COLO829 (cell line): ENCODE measurements around the gene HNF4A.

Experiments used
- DNase-seq: peaks from one replicate; pipeline ENCODE4 v3.0.0; 2012; ENCODE audit warnings: low spot score

The HNF4A gene

DNA sequence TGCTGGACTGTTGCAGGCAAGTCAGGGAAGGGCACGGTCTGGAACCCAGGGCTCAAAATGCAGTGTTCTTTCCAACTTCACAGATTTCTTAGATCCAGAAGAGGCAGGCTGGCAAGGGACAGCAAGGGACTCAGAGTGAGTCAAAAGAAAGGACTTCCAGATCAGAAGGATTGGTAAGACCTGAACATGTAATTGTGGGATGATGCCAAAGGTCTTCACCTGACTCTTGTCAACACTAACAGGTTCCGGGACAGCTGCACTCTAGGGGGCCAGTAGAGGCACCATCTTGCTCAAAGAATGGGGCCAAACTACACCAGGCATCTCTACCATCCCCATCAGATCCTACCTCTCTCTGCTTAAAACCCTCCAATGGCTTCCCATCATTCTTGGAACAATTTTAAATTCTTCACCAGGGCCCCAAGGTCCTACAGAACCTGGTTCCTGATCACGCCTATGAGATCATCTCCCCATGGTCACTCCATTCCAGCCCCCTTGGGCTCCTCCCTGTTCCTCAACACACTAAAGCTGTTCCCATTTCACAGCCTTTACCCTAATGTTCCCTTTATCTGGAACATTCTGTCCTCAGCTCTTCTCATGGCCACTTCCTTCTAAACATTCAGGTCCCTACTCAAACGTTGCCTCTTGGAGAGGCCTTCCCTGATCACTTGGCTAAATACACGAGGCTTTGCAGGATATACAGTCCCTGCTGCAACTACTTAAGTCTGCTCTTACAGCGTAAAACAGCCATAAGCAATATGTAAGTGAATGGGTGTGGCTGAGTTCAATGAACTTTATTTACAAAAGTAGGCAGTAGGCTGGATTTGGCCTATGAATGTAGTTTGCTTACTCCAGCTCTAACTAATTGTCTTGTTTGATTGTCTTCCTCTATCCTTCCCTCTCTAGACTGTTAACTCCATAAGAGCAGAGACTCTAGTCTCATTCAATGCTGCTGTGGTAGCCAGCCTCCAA, 90.5 kb downstream of the HNF4A start:
- no peak for DNase-seq

DNA sequence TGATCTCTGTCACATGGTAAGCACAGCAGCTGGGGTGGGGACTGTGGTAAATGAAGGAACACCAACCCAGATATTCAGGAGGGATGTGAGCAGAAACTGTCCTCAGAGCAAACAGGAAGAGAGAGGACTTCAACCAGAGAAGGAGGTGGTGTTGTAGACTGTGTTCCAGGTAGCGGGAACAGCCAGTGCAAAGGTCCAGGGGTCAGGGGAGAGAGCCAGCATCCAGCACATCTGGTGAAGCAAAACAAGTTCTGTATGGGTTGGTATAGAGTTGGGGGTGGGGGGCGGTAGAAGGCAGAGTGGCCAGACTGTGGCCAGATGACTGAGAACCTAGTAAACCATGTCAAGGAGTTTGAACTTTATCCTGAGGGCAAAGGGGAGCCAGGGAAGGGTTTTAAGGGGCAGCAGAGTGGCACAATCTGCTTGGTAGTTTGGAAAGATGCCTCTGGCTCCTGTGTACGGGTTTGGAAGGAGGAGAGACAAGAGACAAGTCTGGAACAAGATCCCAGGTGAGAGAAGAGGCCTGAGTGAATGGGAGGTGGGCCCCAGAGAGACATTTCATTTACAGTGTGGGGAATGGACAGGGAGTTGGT, 92.4 kb downstream of the HNF4A start:
- DNase-seq: no peak

DNA sequence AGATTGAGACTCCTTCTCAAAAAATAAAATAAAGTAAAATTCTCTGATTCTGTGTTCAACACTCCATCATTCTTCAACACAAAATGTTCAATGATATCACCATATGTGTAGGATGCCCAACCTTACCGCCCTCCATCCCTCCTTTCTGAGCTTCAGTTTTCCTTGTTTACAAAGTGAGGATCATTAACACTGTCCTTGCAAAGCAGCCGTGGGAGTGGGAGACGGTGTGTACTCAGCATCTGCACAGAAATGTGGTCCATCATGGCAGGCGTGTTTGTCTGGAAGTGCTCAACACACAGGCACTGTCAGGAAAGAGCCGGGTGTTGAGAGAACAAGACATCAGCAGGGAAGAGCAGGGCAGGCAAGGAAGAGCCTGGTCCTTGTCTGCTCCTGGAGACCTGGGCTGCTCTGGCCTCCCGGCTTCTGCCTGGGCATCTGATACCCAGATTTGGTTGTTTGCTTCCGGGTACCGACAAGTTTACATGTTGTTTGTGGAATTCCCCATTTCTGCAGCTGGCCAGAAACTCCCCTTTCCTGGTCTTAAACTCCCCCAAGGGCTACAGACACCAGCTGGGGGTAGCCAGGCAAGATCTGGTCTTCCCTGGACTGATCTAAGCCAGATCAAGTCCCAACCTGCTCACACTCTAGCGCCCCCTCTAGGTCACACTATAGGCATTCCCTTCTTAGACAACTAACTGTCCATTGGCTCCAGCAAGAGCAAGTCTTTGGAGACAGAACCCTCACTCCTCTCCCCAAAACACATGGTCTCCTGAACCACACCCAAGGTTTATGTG, 93.5 kb downstream of the HNF4A start:
- DNase-seq: no peak

DNA sequence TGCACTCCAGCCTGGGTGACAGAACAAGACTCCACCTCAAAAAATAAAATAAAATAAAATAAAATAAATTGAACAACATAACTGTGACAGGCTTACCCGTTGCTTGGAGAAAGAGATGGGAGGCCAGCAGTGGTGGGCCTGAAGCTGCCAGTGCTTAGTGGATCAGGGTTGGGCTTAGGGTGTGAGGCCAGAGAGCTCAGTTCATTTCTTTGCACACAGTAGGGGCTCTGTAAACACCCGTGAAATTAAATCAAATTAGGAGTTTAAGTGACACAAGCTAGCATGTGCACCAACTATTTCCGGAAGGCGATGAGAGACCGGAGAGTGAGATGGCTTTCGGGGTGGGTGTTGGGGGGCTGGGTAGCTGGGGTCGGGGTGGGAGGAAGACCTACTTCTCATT, 94.4 kb downstream of the HNF4A start:
- DNase-seq: no peak

DNA sequence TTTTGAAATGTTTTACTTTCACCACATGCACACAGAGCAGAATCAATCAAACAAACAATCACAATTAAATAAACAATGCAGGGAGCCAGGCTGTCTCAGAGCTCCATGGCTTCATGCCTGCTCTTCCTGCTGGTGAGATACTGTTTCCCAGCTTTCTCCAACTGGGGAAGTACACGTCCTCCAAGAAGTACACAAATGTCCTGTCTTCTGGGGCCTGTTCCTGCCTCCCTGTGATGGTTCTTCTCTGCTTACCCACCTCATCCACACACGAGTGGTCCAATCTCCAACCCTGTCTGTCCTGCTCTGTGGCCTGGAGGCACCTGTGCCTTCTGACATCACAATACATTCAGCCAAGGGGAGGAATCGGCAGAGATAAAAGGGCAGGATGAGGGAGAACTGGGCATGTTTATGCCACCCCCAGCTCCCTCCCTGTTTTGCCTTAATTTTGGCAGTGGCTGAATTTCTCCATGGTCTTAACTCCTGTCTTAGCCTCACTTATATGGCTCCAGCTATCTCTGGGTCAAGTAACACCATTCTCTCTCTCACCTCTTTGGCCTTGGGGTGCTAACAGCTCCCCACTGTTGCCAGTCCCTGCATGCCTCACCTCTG, 94.9 kb downstream of the HNF4A start:
- no peak for DNase-seq

DNA sequence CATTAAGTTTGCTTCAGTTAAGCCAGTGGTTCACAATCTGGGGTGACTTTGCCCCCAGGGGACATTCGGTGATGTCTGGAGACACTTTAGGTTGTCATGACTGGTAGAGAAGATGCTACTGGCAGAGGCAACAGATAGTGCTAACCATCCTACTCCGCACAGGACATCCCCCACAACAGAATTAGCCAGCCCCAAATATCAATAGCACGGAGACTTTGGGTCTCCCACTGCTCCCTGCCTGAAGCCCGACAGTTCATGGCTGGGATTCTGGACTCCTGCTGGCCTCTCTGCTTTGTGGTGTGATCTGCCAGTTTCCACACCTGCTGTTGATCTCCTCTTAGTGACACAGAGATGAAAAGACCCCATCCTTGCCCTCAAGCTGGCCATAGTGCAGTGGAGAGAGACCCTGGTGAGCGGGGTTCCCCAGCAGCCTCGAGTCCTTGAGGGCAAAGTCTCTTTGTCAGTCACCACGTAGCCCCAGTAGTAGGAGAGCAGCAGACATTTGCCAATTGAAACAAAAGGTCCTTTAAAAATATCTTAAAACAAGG, 95.5 kb downstream of the HNF4A start:
- DNase-seq: no peak

DNA sequence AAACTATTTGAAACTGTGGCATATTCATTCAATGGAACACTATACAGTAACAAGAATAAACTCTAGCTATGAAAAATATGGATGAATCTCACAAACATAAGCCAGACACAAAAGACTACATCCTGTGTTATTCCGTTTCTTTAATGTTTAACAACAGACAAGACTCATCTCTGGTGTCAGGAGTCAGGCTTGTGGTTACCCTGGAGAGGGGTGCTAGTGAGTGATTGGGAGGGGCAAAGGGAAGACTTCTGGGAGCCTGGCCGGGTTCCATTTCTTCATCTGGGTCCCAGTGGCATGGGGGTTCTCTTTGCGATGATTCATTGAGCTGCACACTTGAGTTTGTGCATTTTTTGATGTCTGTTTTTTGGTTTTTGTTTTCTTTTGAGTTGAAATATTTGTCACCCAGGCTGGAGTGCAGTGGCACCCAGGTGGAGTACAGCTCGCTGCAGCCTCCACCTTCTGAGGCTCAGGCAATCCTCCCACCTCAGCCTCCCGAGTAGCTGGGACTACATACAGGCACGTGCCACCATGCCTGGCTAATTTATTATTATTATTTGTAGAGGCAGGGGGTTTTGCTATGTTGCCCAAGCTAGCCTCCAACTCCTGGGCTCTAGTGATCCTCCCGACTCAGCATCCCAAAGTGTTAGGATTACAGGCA, 98.9 kb downstream of the HNF4A start:
- DNase-seq: no peak

DNA sequence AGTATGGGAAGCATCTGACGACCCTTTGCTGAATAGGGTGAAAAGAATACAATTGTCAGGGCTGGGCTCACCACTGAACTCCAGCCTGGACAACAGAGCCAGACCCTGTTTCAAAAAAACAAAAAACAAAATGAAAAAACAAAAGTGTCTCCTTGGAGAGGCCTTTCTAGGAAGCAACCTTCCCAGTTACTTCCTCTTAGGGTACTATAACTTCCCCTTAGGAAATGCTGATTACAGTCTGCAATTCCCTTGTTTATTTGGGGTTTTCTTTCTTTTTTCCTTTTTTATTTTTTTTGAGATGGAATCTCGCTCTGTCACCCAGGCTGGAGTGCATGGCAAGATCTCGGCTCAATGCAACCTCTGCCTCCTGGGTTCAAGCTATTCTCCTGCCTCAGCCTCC, 99.6 kb downstream of the HNF4A start:
- DNase-seq: no peak

DNA sequence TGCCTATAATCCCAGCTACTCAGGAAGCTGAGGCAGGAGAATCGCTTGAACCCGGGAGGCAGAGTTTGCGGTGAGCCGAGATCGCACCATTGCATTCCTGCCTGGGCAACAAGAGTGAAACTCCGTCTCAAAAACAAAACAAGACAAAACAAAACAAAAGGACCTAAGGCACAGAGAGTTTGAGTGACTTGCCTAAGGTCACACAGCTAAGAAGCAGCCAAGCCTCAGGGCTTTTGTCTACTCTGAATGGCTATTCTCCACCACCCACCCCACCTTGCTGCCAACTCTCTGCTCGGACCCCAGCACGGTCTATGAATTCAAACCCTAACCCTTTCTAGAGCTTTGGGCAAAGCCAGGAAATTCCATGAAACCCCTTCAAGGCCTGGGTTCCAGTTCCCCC, 101.1 kb downstream of the HNF4A start:
- DNase-seq: no peak

DNA sequence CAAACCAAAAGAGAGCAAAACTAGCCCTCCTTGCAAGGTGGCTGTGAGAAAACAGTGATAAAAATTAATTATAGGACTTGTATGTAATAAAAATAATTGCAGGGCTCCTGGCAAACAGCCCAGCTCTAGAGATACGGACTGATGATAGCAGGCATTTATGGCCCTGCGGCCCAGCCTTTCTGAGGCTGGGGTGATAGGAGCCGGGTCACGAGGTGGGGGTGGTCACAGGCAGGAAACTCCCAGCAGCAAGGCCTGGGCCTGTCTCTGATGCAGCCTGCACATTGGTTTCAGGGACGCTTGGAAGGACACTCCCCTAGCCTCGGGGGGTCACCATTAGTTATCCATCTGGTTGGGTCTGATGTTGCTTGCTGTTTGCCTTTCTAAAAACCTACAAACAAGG, 101.5 kb downstream of the HNF4A start:
- no peak for DNase-seq

DNA sequence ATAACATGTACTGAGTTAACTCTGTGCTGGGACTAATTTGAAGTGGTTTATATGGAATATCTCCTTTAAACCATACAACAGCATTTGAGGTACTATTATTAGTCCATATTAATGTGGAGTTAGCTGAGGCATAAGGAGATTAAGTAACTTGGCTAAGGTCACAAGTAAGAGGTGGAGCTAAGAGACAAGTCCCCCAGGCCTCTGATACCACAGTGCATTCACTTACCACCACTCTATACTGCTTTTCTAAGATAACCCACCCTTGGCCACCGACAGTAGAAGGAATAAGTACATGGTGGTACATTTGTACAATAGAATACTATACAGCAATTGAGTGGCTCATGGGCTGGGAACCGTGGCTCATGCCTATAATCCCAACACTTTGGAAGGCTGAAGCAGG, 103.8 kb downstream of the HNF4A start:
- no peak for DNase-seq

DNA sequence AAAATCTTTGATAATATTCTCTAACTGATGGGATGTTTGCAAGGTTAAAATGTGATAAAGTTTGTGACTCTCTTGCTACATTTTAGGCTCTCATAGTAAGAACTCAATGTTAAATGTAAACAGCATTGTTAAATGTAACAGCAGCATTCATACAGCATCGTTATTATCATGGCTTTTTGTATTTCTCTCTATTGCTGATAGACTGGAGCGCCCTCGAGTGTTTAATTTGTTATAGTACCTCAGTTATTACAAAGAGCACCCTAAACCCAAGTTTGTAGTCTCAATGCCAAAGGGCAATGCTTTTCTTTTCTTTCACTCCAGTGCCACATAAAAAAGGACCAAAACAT, 105.3 kb downstream of the HNF4A start:
- DNase-seq: peak; percentile 57

DNA sequence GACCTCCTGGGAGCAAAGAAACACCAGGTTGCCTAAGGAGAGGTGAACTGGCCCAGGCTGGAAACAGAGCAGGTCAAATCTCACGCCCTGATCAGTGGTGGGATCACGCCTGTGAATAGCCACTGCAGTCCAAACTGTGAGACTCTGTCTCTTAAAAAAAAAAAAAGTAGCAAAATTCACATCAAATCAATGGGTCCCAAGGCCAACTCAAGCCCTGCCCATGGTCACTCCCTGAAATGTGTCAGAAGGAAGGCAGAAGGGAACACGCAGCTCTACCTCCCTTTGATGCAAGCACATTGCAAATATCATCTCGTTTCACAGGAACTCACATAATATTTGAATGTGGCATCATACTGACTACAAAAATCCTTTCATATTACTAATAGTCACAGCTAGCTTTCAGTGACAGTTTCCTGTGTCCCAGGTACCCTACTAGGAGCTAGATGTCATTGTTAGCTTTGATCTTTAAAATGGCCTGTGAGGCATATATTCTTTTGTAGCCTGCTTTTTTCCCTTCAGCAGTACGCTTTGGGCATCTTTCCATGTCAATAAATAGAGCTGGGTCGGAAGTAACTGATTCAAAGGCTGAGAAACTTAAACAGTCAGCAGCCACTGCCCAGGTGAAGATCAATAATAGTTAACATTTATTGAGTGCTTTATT, 105.8 kb downstream of the HNF4A start:
- DNase-seq: no peak

DNA sequence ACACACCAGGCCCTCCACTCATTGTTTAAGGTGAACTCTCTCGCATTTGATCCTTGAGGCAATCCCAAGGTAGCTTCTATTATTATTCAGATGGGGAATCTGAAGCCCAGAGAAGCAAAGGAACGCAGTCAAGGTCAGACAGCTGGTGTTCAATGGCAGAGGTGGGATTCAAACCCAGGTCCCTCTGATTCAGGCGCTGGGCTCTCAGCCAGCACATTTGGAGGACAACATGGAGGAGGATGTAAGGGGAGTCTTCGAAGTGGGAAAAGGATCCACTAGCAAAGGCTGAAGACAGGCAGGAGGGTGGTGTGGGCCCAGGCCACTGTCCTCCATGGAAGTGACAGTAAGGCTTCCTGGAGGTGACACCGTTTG, 106.3 kb downstream of the HNF4A start:
- no peak for DNase-seq

DNA sequence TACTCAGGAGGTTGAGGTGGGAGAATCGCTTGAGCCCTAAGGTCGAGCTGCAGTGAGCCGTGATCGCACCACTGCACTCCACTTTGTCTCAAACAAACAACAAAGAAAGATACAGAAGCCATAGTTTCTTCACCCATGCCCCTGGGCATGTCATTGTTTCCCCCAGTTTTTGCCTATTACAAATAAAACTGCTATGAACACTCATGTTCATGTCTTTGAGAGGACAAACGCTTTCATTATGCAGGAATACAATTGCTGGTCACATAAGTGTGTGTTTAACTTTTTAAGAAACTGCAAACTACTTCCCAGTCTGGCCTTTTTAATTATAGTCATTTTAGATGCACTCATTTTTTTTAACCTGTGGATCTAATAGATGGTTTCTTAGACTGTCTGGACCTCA, 108.0 kb downstream of the HNF4A start:
- peak; percentile 50 for DNase-seq

DNA sequence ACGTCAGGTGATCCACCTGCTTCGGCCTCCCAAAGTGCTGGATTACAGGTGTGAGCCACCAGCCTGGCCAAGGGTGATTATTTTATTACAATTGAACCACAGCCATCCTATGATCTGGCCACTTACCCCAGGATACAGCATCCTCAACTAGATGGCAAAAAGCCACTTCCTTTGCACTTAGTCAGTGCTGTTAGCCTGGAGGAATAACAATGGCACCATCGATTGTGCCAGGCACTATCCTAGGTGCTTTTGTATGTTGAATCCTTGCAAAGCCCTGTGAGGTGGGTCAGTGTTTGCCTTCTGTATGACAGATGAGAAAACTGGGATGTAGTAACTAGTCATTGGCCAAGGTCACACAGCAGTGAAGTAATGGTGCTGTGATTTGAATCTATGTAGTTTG, 109.0 kb downstream of the HNF4A start:
- no peak for DNase-seq

DNA sequence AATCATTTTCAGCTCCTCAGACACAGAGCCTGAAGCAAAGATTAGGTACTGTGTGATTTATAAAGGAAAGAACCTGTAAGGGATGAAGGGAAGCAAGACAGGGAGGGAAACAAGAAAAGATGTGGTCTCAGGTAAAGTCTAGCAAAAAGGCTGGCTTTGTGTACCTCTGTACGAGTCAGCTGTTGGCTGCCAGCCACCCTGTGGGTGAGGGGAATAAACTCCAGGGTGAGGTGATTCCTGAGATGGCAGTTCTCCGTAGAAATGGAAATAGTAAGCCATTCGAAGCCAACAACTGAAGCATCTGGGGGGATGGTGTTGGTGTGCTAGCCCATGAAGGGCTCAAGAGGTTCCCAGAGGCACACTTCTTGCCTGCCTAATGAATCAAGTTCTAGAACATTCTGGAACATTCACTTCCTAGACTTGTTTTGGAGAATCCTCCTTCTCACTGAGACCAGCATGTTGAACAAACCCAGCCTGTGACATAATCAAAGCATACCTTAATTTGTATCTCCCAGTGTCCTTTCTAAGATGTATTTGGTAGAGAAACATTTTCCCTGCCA, 109.6 kb downstream of the HNF4A start:
- DNase-seq: no peak

DNA sequence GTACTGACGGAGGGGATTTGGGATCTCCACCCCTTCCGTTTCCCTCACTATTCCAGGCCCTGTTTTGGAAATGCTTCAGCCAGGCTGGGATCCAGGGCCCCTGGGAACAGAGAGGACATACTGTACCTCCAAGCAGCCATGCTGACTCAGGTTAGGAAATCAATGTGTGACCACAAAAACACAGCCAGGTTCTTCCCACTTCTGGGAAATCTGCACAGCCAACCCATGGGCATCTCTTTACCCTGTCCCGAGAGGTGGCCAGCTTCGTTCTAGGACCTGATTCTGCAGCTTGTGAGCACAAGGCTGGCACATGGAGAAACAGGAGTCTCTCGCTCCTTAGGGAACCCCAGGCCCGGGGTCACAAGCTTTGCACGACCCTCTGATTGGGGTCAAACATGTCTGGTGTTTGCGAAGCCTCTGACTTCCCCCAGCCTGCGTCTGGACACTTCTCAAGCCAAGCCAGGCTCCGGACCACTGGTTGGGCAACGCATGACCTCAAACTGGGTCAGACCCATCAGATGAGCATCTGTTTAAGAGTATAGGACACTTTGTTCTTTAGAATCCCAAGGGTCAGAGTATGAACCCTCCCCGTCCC, 111.9 kb downstream of the HNF4A start:
- DNase-seq: no peak

DNA sequence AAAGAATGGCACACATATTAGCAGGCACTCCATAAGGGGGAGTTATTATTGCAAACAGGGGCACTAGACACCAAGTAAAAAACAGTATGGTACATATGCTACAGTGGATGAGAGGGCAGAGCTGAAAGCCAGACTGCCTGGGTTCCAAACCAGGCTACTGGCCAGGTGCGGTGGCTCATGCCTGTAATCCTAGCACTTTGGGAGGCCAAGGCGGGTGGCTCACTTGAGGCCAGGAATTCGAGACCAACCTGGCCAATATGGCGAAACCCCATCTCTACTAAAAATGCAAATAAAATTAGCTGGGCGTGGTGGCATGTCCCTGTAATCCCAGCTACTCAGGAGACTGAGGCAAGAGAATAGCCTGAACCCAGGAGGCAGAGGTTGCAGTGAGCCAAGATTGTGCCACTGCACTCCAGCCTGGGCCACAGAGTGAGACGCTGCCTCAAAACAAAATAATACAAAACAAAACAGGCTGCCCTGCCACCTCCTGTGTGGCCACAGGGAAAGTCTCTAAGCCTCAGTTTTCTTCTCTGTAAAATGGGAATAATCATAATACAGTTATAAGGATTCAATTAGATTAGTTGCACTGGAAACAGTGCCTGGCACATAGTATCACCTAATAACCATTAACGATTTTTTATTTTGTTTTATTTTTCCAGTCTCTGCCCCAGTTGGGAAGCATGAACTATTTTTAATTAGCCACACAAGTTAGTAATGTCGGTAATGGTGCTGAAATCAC, 112.7 kb downstream of the HNF4A start:
- DNase-seq: no peak

DNA sequence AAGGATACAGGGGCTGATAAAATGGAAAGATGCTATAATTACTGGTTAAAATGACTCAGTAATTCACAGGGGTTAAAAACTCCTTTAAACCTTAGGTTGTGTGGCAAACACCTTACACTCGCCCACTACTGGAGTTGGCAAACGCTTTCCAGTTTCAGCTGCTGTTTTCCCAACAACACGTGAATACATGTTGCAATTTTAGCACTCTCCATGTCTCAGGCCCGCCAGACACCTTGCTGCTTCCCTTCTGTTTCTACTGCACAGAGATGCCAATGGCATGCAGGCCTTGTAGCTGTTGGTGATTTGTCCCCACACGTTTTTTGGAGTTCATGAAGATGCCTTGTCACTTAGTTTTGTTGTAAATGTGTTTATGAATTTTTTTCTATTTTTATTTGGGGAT, 114.8 kb downstream of the HNF4A start:
- DNase-seq: no peak
